GM18873 (cell line): ENCODE measurements around the gene DHRS9.

Source experiments
- ATAC-seq: cut with Tn5 transposase; IDR thresholded peaks from one replicate; pipeline ENCODE4 v1.9.1; 2021; ENCODE audit warnings: mild to moderate bottlenecking, moderate library complexity, moderate number of reproducible peaks; ENCODE audit not compliant: unreplicated experiment, low FRiP score

DHRS9 gene

GRCh38 chr2:169065422-169065821 lies 3.9 kb upstream of the DHRS9 start:
- no peak for ATAC-seq

DNA sequence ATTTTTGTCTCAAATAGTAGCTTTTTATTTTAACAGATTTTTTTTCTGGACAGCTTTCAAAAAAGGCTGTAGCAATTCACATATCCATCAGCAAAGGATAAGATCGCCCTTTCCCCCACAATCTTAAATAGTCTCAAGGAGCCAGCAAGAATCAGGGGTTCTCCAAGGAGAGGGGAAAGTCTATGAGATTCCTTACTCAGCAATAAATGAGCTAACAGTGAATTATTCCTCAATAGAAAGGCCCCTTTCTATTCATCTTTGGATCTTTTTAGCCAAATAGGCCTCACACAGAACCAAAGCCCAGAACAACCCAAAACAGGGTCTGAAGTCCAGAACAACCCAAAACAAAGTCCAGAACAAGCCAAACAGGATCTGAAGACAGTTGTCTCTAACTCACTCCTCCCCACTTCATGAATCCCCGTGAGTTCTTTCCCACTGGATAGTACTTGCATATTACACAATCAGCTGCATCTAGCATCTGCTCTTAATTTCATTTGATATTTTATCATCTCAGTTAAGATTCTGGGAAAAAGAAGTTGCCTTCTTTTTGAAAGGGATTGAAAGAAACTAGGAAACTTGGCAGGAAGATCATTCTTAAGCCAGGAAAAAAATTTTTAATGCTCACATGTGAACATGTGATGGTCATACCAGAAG lies 3.4 kb upstream of the DHRS9 start:
- ATAC-seq: no peak

GRCh38 chr2:169066897-169067296 lies 2.5 kb upstream of the DHRS9 start:
- ATAC-seq: no peak

GRCh38 chr2:169069833-169070232 lies 470 bp downstream of the DHRS9 start:
- ATAC-seq: no peak

DNA sequence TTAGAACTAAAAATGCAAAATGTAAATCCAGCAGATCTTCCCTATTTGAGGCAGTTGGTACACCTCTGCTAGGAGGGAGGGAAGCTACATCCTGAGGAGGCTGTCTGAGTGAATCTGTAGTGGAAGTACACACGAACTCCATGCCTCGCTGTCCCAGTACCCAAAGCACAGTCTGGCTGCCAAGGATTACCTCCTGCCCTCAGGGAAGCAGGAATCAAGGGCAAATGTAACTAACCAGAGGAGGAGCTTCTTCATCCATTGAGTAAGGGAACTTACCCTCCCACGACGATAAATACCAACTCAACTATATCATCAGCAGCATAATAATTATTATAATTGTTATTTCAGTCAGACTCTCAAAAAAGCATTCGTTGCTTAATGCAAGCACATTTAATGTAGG lies 2.1 kb downstream of the DHRS9 start:
- no peak for ATAC-seq

DNA sequence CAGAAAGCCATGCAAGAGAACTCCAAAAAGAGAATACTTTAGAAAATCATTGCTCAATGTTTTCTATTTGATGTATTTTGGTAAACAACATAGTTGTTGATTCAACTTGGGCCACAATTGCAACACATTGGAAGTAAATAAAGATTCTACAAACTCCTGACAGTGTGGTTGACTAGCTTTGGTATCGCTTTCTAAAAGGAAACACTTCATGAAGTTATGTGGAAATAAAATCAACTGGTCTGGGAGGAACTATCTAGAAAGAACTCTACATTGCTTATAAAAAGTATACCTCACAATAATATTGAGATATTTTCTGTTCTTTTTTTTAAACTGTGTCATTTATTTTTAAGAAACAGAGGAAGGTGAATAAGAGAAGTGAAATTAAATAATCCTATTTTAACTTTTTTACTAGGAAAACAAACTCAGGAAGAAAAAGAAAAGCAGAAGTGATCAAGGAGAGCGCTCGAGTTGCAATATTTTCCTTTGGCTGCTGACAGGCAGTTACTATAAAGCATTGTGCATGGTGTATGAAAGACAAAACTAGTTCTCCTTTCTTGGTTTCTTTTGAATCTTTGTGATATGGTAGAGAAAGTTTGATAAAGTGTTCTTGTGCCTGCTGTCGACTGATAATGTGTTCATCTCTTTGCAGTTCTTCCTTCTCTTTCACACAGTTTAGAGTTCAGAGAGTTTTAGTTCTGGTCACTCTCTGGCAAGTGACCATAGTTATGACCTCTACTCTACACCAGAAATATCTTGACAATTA lies 3.0 kb downstream of the DHRS9 start:
- no peak for ATAC-seq

DNA sequence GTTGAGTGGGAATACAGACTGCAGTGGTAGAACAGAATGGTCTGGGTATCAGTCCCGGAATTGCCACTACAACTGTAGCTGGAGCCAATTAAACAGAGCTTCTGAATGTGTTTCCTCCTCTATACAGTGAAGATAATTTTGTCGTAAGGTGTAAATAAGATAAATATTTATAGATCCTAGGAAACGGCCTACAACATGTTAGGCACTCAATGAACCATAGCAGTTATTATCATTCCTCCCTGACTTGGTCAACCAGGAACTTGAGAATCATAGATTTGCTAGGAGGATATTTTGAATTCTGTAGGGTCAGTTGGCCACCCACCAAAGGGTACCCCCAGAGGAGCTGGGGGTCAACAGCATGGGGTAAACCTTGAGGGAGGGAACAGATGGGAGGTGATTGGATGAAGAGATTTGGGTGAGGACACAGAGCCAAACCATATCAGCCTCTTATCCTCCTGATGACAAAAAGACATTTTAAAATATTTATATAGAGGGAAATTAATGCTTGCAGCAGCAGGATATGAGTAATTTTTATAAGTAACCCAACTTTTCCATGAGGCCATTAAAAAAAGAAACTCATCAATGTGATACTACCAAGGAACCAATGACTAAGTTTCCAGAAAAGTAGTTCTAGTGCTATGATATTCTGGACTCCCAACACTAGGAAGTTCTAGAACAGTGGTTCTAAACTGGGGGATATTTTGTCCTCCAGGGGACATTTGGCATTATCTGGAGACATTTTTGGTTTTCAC lies 4.0 kb downstream of the DHRS9 start:
- no peak for ATAC-seq

DNA sequence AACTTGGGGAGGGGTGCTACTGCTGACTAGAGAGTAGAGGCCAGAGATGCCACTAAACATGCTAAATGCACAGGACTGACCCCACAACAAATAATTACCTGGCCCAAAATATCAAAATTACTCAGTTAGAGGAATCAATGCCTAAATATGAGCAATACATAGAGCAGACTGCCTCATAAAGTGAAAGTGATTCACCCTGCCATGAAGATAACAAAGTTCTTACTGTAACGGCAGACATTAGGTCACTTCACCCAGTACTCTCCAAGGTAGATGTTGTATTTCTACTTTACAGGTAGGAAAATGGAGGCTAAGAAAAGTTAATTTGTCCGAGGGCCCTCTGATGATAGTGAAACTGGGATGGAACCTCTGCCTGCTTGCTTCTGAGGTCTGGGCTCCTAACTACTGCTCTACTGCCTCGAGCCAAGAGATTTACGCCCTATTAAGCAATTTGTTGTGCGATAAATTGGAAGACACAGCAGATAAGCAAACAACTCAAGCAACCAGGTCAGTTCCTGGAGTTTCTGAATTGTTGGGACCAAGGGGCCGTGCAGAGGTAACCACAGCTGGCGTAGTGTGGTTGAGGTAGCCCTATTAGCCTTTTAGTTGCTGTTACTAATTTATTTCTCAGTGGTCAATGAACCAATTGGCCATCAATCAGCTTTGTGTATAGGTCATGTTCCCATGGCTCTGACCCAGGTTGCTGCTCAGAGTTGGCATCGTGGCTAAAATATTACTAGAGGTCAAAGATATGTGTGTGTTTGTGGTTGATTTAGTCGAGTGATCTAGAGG lies 4.8 kb downstream of the DHRS9 start:
- no peak for ATAC-seq

DNA sequence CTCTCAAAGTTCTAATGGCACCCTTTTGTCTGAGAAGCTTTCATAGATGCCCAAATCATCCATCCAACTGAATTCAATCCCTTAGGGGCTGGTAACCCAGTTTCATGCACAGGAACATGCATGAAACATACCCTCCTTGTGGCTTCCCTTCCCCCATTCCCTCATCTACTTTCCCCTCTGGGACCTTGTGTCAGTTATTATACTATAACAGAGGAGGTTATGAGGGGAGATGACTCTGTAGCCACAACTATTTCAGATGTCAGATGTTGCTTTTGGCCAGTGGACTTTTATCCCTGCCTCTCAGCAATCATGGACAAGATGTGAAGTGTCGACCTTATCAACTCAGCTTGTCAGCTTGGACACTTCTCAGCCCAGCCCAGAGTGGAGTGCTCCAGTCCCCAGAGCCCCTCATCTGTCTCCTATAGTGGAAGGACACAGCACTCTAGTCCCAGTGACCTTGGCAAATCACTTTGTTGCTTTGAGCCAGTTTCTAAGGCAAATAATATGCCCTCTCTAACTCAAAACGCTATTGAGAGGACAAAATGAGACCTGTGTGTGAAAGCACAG lies 8.4 kb downstream of the DHRS9 start:
- ATAC-seq: no peak

- ATAC-seq: peak; percentile 90
Observed at GRCh38 chr2:169080250-169081069, 11.1 kb downstream of the DHRS9 start.

- no peak for ATAC-seq
Observed at GRCh38 chr2:169081551-169081950, 12.2 kb downstream of the DHRS9 start.

DNA sequence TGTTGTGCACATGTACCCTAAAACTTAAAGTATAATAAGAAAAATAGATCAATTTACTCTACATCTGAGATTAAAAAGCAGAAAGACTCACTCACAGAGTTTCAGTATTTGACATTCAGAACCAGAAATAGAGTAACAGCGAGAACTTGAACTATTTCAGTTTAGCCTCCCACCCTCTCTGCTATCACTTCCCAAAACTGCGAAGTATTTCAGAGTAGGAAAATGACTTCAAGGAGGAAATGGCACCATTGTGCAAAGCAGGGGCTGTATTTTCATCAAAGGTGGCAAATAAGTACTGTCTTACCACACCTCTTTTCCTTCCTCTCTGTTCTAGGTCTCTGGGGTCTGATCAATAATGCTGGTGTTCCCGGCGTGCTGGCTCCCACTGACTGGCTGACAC lies 13.6 kb downstream of the DHRS9 start:
- peak; percentile 45 for ATAC-seq

DNA sequence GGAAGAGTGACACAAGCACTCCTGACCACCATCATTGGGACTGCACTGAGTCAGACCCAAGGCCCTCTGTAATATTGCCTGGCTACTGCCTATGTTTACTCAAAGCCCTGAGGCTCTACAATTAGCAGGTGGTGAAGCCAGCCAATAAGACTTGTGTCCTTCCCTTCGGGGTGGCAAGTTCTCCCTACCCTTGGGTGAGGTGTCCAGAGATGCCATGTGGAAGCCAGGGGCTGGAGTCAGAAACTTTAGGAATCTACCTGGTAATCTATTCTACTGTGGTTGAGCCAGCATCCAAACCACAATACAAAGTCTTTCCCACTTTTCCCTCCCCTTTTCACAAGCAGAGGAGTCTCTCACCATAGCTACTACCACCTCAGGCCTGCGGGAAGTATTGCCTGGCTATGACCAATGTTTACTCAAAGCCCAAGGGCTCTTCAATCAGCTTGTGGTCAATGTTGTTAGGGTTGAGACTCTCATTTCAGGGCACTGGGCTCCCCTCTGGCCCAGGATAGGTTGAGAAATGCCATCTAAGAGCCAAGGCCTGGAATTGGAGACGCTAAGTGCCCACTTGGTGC lies 17.6 kb downstream of the DHRS9 start:
- ATAC-seq: no peak

- no peak for ATAC-seq
Observed at GRCh38 chr2:169087757-169088379, 18.5 kb downstream of the DHRS9 start.

- ATAC-seq: no peak
Observed at GRCh38 chr2:169089182-169089581, 19.8 kb downstream of the DHRS9 start.

GRCh38 chr2:169090133-169090820 lies 20.9 kb downstream of the DHRS9 start:
- no peak for ATAC-seq

DNA sequence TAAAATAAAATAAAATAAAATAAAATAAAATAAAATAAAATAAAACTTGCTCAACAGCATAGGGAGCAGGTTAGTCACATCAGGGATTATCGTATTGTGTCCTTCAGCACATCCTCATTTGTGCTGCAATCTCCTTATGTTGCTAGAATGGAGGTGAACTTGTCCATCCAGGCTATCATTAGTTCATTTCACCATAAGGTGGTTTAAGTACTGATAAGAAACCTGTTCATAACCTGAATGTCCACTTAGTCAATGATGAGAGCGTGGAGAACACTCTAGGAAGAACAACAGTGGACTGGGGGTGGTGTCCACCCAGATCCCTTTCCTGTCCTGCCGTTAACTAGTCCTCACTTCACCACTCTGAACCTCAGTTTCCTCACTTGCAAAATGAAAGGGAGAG lies 21.9 kb downstream of the DHRS9 start:
- ATAC-seq: no peak
